Right lung (tissue), 5 donors: ENCODE data around the gene PPP6R1. TPM values are rescaled to one million over a fixed set of nuclear protein-coding genes. Genes with fewer than 3 reads are reported as not detected.

ENCODE experiments used
- DNase-seq, 2 donors: peaks; one replicate each; pipeline ENCODE4 v3.0.0-alpha.2; 2013
- polyA plus RNA-seq, 5 donors: library from polyadenylated mRNA; unstranded; fragments of 120-200 nt; gene quantifications; one replicate each; pipeline versions ENCODE4 v1.2.1 to v1.2.3, GENCODE V29; 2013; ENCODE audit warnings: inconsistent platforms in 1 of 5, low replicate concordance in 1 of 5; ENCODE audit not compliant: insufficient read length in 5 of 5, insufficient read depth in 1 of 5

The PPP6R1 gene
- polyA plus RNA-seq, 5 donors = 28.8 to 46.0 (median 35.3) TPM

DNA sequence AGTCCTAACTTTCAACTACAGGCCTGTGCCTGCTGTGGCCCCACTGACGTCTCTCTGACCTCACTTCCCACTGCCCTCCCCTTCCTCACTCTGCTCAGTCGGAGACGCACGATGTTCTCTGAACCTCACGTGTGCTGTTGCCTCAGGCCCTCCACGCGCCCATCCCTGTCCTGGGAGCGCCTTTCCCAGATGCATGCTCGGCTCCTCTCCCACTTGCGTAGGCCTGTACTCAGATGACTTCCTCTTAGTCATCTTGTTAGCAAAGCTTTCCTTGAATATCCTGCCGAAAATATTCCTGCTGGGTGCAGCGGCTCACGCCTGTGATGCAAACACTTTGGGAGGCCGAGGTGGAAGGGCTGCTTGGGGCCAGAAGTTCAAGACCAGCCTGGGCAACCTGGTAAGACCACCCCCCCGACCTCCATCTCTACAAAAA lies 69.4 kb downstream of the PPP6R1 start:
- no peak for DNase-seq

DNA sequence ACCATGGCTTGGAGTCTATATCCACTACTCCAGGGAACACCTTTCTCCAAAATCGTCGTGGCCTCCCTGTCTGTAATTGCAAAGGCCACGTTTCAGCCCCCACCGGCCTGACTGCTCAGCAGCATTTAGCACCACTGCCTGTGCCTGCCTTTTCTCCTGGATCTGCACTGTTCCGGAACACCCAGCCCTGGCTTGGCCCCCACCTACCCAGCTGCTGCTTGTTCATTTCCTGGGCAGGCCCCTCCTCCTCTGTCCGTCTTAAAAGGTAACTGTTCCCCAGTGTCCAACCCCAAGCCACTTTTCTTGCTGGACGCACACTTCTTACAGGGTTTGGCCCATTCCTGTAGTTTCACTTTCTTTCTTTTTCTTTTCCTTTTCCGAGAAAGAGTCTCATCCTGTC lies 70.2 kb downstream of the PPP6R1 start:
- DNase-seq = no peak

DNA sequence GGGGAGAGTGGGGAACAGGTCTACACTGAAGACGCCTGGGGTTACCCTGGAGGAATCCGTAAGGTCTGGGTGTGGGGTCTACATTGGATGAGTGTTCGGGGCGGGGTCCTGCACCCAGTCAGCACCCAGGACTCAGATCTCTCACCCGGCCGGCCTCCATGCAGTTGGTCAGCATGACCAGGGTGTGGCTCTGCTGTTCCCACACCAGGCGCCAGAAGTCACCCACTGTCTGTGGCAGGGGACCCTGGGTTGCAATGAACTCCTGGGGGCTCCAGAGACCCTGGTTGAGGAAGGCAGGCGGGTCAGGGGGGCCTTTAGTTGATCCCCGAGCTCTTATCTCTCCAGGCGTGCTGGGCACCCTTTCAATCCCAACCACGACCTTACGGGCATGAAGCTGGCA lies 72.7 kb downstream of the PPP6R1 start:
- DNase-seq = no peak

DNA sequence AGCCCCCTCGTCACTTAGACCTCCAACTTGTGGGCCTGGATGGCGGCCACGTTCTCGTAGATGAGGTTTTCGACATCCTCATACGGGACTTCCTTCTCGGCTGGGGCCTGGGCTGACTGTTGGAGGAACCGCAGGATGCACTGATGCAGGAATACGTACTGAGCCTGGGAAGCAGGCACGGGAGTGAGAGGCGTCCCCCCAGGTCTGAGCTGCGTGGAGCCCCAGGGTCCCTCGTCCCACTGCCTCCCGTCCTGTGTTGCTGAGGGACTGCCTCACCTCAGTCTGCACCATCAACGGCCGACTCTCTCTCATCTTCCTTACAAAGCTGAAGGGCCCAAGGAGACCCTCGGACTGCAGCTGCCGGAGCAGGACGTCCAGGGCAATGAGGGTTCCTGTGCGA lies 77.1 kb downstream of the PPP6R1 start:
- no peak for DNase-seq

Other genes with a start within 250 kb of the PPP6R1 start
- gene GP6, start 220.8 kb downstream of the PPP6R1 start, polyA plus RNA-seq = 1 to 10 TPM in 1 of 5 donors, under 1 TPM in 4; 0.69 to 1.6 (median 0.83) TPM
- gene RDH13, start 195.9 kb downstream of the PPP6R1 start, polyA plus RNA-seq = 10 to 100 TPM in 3 of 5 donors, 1 to 10 TPM in 2; 7.4 to 15.0 (median 12.5) TPM
- 10 to 100 TPM in 3 of 5 donors, 1 to 10 TPM in 2; 4.2 to 16.4 (median 12.4) TPM for gene EPS8L1, start 183.1 kb downstream of the PPP6R1 start, polyA plus RNA-seq
- gene PPP1R12C, start 141.4 kb downstream of the PPP6R1 start, polyA plus RNA-seq = 10 to 100 TPM; 45.4 to 88.7 (median 69.3) TPM
- gene TNNT1, start 109.8 kb downstream of the PPP6R1 start, polyA plus RNA-seq = 10 to 100 TPM in 1 of 5 donors, 1 to 10 TPM in 3, under 1 TPM in 1; 0.91 to 27.5 (median 2.1) TPM
- gene TNNI3, start 101.3 kb downstream of the PPP6R1 start, polyA plus RNA-seq = 1 to 10 TPM in 1 of 5 donors, under 1 TPM in 4; 0.39 to 1.9 (median 0.73) TPM
- 1 to 10 TPM; 1.4 to 8.6 (median 5.1) TPM for gene DNAAF3, start 92.4 kb downstream of the PPP6R1 start, polyA plus RNA-seq
- 1 to 10 TPM in 3 of 5 donors, under 1 TPM in 2; 0.50 to 1.2 (median 1.1) TPM for gene SYT5, start 78.7 kb downstream of the PPP6R1 start, polyA plus RNA-seq
- under 1 TPM; 0.15 to 0.30 (median 0.27) TPM for gene PTPRH, start 49.5 kb downstream of the PPP6R1 start, polyA plus RNA-seq
- gene TMEM86B, start 30.3 kb downstream of the PPP6R1 start, polyA plus RNA-seq = 1 to 10 TPM; 2.1 to 5.0 (median 3.4) TPM
- 10 to 100 TPM; 20.9 to 50.7 (median 28.5) TPM for gene HSPBP1, start 21.1 kb upstream of the PPP6R1 start, polyA plus RNA-seq
- 10 to 100 TPM; 10.2 to 20.8 (median 15.7) TPM for gene BRSK1, start 25.0 kb upstream of the PPP6R1 start, polyA plus RNA-seq
- gene TMEM150B, start 66.3 kb upstream of the PPP6R1 start, polyA plus RNA-seq = under 1 TPM; 0.56 to 0.83 (median 0.64) TPM
- 10 to 100 TPM; 16.0 to 30.0 (median 22.8) TPM for gene KMT5C, start 80.9 kb upstream of the PPP6R1 start, polyA plus RNA-seq
- 1 to 10 TPM in 1 of 5 donors, under 1 TPM in 4; 0.14 to 1.4 (median 0.35) TPM for gene COX6B2, start 95.7 kb upstream of the PPP6R1 start, polyA plus RNA-seq
- gene GARIN5B, start 104.2 kb upstream of the PPP6R1 start, polyA plus RNA-seq = under 1 TPM in 2 of 5 donors, not detected in 3; 0.04 to 0.06 TPM
- under 1 TPM; 0.26 to 0.76 (median 0.49) TPM for gene IL11, start 111.4 kb upstream of the PPP6R1 start, polyA plus RNA-seq
- gene TMEM190, start 117.8 kb upstream of the PPP6R1 start, polyA plus RNA-seq = 10 to 100 TPM in 2 of 5 donors, 1 to 10 TPM in 2, under 1 TPM in 1; 0.93 to 13.6 (median 6.6) TPM
- 1 to 10 TPM in 2 of 5 donors, under 1 TPM in 3; 0.23 to 2.3 (median 0.77) TPM for gene TMEM238, start 125.3 kb upstream of the PPP6R1 start, polyA plus RNA-seq
- 1,000 to 10,000 TPM in 4 of 5 donors, 100 to 1,000 TPM in 1; 947 to 1,993 (median 1,238) TPM for gene RPL28, start 126.9 kb upstream of the PPP6R1 start, polyA plus RNA-seq
- 10 to 100 TPM; 32.8 to 53.3 (median 35.3) TPM for gene UBE2S, start 148.8 kb upstream of the PPP6R1 start, polyA plus RNA-seq
- gene SHISA7, start 184.3 kb upstream of the PPP6R1 start, polyA plus RNA-seq = under 1 TPM; 0.16 to 0.23 (median 0.18) TPM
- gene ISOC2, start 202.6 kb upstream of the PPP6R1 start, polyA plus RNA-seq = 10 to 100 TPM; 21.5 to 53.9 (median 25.7) TPM
- not detected for gene C19orf85, start 205.7 kb upstream of the PPP6R1 start, polyA plus RNA-seq
- gene ZNF628, start 217.6 kb upstream of the PPP6R1 start, polyA plus RNA-seq = 1 to 10 TPM; 2.0 to 7.0 (median 2.2) TPM
- 10 to 100 TPM; 28.6 to 60.8 (median 42.3) TPM for gene NAT14, start 226.2 kb upstream of the PPP6R1 start, polyA plus RNA-seq
- 10 to 100 TPM in 1 of 5 donors, 1 to 10 TPM in 4; 3.1 to 15.6 (median 8.8) TPM for gene SSC5D, start 229.4 kb upstream of the PPP6R1 start, polyA plus RNA-seq